NCI-H510A (cell line): ENCODE measurements around the gene CASP4.
"Not testable (repeated sequence)": the region's sequence is repeated elsewhere in the genome, so short reads cannot be mapped to it uniquely, and the experiment has no call there.

Experiments used
- DNase-seq: peaks from one replicate; lab custom pipeline; 2025; lab: John Stamatoyannopoulos, UW

The CASP4 gene

GRCh38 chr11:104956528-104956927 lies 11.8 kb downstream of the CASP4 start:
- DNase-seq, result no peak

- DNase-seq, result no peak
Measured at GRCh38 chr11:104946907-104947306, 21.5 kb downstream of the CASP4 start.

- DNase-seq, result no peak
Measured at GRCh38 chr11:104944076-104944475, 24.3 kb downstream of the CASP4 start.

GRCh38 chr11:104943561-104943960 lies 24.8 kb downstream of the CASP4 start:
- DNase-seq, result no peak

GRCh38 chr11:104934594-104934993 lies 33.8 kb downstream of the CASP4 start:
- no peak for DNase-seq

- not testable (repeated sequence) for DNase-seq
Measured at GRCh38 chr11:104934073-104934472, 34.3 kb downstream of the CASP4 start.

- no peak for DNase-seq
Measured at GRCh38 chr11:104928811-104929210, 39.6 kb downstream of the CASP4 start.

GRCh38 chr11:104926771-104927611 lies 41.4 kb downstream of the CASP4 start:
- DNase-seq, result no peak

- DNase-seq, result no peak
Measured at GRCh38 chr11:104925850-104926249, 42.5 kb downstream of the CASP4 start.

GRCh38 chr11:104918113-104918824 lies 50.1 kb downstream of the CASP4 start:
- DNase-seq, result no peak

GRCh38 chr11:104917271-104918112 lies 50.9 kb downstream of the CASP4 start:
- no peak for DNase-seq

- no peak for DNase-seq
Measured at GRCh38 chr11:104916442-104916841, 51.9 kb downstream of the CASP4 start.

GRCh38 chr11:104912102-104912501 lies 56.3 kb downstream of the CASP4 start:
- no peak for DNase-seq

GRCh38 chr11:104908186-104908531 lies 60.2 kb downstream of the CASP4 start:
- DNase-seq, result no peak

GRCh38 chr11:104907521-104908185 lies 60.7 kb downstream of the CASP4 start:
- DNase-seq, result no peak

- no peak for DNase-seq
Measured at GRCh38 chr11:104905271-104905670, 63.1 kb downstream of the CASP4 start.

- DNase-seq, result no peak
Measured at GRCh38 chr11:104899226-104899625, 69.1 kb downstream of the CASP4 start.

GRCh38 chr11:104898685-104899013 lies 69.7 kb downstream of the CASP4 start:
- no peak for DNase-seq

- DNase-seq, result no peak
Measured at GRCh38 chr11:104897891-104898684, 70.3 kb downstream of the CASP4 start, which contains the start of gene CASP12. TSS of gene CASP12 (minus strand) at chr11:104898460.

- DNase-seq, result no peak
Measured at GRCh38 chr11:104895634-104896033, 72.7 kb downstream of the CASP4 start.

- no peak for DNase-seq
Measured at GRCh38 chr11:104893876-104894275, 74.5 kb downstream of the CASP4 start.
